GM19239 (cell line): ENCODE measurements around the gene A3GALT2.

Experiments
- DNase-seq: peaks from one replicate; pipeline ENCODE4 v3.0.0; 2011; ENCODE audit warnings: low spot score; ENCODE audit not compliant: insufficient read length
- FAIRE-seq: peaks from 2 replicates; lab custom pipeline; 2011; peaks lifted over from hg19 to GRCh38; lab: Jason Lieb, UNC

Gene A3GALT2

DNA sequence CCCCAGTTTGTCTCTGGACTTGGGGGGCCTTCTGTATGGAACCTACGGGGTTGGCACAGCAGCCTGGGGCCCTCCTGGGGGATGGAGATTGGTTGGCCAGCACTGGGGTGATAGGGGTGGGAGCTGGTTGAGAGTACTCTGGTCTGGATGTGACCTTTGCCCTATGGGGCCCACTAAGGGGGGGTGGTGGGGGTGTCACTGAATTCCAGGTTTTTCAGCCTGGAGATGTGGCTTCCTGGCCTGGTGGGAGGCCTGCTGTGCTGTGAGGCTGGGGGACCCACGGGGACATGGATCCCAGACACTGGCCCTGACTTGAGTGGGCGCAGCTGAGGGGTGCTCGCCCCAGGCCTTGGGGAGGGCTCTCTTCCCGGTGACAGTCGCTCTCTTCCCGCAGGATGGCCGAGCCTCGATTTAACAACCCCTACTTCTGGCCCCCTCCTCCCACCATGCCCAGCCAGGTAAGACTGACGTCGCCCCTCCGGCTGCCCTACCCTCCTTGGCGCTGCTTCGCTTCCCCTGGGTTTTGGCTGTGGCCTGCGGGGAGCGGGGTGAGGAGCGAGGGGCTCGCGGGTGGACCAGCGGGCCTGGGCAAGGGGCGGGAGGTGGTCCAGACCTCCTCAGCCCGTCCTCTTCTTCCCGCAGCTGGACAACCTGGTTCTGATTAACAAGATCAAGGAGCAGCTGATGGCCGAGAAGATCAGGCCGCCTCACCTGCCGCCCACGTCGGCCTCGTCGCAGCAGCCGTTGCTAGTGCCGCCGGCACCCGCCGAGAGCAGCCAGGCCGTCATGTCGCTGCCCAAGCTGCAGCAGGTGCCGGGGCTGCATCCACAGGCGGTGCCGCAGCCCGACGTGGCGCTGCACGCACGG is 45.0 kb downstream of the A3GALT2 start:
- FAIRE-seq (no peak), DNase-seq (no peak)

DNA sequence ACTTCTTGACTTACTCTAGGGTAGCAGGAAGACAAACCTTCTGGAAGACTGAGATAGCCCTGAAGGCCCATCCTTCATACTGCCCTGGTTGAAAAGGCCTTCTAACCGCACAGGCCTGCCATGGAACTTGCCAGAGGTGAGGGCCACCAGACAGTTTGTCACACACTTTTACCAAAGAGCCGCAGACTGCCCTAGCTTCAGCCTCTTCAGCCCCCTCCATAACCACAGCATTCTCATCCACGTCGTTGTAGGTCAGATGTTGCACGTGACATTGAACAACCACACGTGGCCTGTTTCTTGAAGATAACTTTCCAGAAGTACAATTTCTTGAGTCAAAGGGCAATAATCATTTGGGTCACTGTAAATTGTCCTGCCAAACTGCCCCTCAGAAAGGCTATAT is 45.7 kb downstream of the A3GALT2 start:
- no peak for FAIRE-seq
- no peak for DNase-seq

DNA sequence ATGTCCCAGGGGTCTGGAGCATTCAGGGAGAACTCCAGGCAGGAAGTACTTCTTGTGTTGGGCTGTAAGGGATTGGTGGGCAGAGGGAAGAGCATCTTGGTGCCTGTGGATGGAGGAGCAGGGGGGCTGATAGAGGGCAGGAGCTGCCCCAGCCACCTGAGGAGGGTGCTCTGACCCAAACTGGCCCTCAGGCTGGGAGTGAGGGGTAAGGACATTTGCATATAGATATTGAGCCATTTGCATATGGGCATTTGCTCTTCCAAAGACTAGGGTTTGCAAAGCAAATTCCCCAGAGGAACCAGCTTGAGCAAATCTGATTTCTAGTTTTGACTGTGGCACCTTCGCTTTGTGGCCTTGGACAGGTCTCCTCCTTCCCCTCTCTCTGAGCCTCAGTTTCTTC is 46.5 kb downstream of the A3GALT2 start:
- no peak for FAIRE-seq
- no peak for DNase-seq

DNA sequence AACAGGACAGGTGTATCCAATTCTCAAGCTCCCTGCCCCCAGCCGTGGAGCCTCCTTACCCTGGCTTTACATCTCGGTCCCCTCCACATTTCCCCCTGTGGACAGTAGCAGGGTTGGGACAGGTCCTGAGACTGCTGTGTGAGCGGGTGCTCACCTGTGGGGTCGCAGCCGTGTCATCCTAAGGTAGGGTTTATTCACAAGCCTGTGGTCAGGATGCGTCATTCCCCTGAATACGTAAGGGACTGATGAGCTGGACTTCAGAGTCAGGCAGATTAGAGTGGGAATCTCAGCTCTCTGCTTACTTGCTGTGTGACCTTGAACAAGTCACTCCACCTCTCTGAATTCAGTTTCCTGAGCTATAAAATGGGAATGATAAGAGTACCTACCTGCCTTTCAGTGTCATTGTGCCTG is 46.9 kb downstream of the A3GALT2 start:
- DNase-seq (no peak), FAIRE-seq (no peak)

DNA sequence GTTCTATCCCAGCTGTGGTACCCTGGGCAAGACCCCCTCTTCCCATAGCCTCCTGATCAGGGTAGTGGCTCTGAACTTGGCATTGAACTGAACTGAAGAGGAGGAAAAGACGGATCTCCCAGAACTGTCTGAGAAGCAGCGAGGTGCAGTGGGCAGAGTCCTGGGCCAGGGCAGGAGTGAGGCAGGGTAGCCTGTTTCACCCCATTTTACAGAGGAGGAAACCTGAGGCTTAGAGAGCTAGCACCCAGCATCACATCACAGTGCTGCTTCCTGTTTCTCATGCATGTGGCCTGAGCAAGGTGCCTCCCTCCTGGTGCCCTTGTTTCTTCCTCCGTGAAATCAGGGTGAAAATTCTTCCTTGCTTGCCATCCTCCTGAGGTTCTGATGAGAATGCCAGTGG is 47.5 kb downstream of the A3GALT2 start:
- FAIRE-seq (no peak), DNase-seq (no peak)

DNA sequence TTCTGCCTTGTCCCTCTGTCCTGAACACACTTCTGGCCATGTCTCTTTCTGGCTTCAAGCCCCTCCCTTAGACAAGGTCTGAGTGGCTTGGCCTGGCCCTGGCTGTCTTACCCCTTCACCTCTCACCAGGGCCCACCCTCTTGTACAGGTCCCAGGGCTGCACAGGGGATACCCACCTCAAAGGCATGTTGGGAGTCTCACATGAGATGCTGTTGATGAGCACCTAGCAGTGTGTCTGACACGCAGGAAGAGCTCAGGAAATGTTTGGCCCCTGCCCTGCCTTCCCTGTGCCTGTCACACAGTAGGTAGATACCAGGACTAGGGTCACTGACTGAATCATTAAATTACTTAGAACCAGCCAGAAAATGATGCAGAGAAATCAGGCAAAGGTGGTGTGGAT is 48.0 kb downstream of the A3GALT2 start:
- FAIRE-seq (no peak), DNase-seq (no peak)

DNA sequence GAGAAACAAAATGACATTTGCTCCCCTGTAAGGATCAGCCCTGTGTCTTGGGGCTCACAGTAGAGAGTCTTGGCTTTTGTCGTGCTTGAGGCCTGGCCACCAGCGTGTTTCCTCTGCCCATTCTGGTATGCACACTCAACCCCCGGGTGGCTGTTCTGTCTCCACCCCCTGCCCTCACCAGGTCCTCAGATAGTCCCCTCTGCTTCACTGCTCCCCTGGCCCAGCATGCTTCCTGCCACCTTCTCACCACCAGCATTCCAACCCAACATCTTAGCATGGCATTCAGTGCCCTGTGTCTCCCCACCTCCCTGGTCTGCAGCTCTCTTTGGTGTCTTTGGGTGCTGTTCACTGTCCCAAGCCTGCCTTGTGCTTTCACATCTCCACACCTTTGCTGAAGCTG is 48.4 kb downstream of the A3GALT2 start:
- no peak for FAIRE-seq

DNA sequence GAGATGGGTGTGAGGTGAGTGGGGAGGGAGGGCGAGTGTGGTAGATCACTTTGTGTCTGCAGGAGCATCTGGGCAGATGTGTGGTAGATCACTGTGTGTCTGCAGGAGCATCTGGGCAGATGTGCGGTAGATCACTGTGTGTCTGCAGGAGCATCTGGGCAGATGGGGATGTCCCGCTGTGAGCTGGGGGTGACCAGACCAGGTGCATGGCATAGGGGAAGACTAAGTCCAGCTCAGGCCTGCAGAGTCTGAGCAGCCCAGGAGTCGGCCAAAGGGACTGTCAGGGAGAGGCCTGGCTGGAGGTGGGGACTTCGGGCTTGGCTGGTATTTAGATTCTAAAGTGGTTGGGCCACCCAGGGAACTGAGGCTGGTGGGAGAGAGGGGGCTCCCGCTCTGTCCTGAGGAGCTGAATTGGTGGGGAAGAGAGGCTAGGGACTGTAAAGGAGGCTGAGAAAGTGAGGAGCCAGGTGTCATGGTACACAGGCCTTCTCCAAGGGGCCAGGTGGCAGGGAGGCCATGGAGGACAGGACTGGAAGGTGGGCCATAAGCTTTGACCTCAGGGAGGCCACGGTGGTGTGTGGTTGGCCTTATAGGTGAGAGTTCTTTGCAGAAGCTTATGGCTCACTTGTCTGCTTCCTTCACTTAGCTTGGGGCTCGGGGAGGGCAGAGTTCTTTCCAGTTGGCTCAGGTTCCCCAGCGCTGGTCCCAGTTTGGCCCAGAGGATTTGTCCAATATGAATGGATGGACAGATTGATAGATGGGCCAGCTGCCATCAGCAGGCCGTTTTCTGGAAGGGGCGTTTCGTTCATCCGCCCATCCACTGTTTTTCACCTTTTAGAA is 49.0 kb downstream of the A3GALT2 start:
- FAIRE-seq (no peak), DNase-seq (no peak)

More for the DNA sequence above, 48.4 kb downstream of the A3GALT2 start:
- DNase-seq: no peak

DNA sequence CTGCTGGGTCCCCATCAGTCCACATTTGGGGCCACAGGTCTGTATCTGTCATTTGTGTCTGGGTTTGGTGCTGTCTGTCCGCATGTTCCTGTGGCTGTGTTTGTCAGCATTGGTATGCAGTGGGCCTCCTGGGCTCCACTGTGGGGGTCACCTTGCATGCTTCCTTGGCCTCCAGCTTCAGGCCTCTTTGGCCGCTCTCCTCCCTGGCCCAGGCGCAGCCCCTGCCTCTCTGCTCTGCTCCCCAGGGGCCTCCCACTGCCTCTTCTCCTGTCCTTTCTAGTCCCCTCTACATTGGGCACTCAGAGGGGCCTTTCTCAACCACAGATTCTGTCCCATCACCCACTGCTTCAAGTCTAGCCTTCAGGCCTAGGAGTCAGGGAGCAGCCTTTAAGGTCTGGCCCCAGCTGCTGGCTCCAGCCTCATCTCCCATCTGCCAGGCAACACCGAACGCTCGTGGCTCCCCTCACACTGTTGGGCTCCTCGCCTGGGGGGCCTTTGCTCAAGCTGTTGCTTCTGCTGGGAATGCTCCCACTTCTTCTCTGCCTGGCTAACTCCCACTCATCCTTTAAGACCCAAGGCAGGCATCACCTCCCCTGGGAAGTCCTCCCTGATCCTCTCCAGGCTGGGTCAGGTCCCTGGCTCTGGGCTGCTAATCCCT is 50.0 kb downstream of the A3GALT2 start:
- DNase-seq (no peak), FAIRE-seq (no peak)

DNA sequence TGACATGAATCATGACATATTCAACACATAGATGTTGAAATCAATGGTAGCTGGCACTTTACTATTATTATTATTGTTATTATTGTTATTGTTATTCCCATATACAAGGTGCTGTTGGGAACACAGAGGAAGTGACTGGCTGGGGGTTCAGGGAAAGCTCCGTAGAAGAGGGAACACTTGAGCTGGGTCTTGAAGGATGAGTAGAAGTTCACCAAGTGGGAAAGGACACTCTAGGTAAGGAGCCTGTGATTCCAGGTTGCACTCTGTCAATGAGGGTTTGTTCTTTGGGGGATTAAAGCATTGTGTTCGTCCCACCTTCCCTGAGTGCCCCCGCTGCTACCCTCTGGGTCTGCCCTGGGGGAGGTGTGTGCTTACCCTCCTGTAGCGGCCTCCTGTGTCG is 50.5 kb downstream of the A3GALT2 start:
- FAIRE-seq (no peak), DNase-seq (no peak)

DNA sequence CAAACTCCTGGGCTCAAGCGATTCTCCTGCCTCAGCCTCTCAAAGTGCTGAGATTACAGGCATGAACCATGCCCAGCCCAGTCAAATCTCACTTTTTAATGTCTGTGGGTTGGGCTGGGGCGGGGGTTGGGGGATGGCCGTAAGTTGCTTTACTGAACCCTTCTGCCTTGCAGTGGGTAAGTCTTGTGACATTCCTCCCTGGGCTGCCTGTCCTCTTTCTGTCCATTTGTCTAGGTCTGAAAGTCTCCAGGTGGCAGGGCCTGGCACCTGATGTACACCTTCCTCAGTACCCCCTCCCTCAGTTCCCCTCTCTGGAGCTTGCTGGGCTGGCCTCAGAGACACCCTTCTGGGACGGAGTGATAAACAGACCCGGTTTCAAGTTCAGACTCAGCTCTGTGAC is 51.3 kb downstream of the A3GALT2 start:
- no peak for DNase-seq
- FAIRE-seq: no peak

DNA sequence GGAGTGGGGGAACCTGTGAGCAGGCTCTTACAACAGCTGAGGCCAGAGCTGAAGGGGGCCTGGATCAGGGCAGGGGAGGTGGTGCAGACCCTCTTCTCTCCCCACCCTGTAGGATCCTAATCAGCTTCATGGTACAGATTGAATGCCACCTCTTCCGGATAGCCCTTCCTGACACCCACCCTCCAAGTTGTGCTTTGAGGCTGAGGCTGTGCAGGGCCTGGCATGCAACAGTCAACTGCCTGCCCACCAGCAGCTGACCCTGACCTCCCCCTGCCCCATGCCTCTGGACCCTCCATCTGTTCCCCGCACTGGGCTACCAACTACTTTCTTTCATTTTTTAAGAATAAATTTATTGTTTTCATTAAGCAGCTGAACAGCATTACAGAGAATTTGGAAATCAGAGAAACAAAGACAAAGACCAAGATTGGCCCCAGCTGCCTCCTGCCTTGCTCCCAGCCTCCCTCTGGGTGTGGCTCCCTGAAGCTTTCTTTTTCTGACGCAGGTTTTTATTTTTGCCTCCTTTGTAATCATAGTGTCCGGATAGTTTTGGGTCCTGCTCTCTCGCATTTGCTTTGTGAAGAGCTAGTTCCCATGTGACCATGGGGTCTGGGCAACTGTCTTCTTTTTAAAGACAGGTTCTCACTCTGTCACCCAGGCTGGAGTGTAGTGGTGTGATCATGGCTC is 51.8 kb downstream of the A3GALT2 start:
- no peak for DNase-seq

DNA sequence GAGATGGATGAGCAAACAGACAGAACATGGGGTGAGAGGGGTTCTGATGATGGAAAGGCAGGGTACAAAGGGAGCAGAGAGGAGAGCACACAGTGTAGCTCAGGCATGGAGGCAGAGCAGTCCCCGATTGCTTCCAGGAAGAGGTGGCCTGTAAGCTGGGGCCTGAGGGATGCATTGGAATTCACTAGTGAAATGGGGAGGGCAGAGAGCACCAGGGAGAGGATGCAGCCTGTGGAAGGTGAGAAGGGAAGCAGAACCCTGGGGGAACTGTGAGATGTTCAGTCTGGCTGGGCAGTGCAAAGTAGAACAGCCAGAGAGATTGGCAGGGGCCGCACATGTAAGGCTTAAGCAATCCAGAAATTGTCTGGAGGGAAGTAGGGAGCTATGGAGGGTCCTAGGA is 52.4 kb downstream of the A3GALT2 start:
- DNase-seq: no peak
- FAIRE-seq: no peak

More for the DNA sequence above, 51.8 kb downstream of the A3GALT2 start:
- FAIRE-seq: no peak

DNA sequence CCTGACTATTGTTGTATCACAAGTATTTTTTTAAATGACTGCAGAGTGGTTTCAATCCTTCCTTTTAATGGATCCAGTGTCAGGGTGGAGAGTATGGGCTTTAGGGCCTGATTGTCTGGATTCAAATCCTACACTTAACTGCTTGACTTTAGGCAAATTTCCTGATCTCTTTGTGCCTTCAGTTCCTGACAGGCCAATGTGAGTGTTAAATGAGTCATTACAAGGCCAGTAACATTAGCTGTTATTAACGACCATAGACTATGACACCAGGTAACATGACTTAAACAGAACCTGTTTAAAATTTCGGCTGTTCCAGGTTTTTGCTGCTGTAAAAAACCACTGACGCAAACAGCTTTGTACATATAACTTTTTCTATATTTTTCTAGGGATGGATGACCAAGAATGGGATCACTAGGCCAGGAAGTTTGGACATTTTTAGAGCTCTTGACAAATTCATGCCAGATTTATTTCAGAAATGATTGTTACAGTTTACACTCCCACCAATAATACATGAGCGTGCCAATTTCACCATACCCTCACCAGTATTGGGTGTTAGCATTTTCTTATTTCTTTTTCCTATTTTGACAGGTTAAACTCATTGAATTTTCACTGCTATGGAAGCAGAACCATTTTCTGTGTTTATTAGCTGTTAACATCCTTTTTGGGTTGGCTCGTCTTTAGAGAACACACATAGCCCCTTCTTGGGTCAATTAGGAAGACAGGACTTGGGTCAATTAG is 53.3 kb downstream of the A3GALT2 start:
- DNase-seq (no peak), FAIRE-seq (no peak)

DNA sequence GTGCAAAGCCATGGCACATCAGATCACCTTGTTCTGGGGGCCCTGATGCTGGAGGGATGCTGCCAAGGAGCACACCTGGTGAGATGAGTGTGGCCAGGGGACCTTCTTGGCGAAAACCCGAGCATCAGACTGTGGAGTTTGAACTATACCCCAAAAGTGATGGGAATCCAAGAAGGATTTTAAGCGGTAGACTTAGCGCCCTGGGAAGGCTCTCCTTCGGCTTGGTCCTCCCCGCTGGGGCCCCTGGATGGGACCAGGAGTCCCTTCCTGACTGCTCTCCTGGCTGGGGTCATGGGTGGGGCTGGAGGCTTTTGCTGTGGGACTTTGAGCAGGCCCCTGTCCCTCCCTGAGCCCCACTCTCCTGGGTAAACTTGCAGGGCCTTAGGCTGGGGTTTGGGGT is 54.1 kb downstream of the A3GALT2 start:
- DNase-seq: no peak
- no peak for FAIRE-seq

DNA sequence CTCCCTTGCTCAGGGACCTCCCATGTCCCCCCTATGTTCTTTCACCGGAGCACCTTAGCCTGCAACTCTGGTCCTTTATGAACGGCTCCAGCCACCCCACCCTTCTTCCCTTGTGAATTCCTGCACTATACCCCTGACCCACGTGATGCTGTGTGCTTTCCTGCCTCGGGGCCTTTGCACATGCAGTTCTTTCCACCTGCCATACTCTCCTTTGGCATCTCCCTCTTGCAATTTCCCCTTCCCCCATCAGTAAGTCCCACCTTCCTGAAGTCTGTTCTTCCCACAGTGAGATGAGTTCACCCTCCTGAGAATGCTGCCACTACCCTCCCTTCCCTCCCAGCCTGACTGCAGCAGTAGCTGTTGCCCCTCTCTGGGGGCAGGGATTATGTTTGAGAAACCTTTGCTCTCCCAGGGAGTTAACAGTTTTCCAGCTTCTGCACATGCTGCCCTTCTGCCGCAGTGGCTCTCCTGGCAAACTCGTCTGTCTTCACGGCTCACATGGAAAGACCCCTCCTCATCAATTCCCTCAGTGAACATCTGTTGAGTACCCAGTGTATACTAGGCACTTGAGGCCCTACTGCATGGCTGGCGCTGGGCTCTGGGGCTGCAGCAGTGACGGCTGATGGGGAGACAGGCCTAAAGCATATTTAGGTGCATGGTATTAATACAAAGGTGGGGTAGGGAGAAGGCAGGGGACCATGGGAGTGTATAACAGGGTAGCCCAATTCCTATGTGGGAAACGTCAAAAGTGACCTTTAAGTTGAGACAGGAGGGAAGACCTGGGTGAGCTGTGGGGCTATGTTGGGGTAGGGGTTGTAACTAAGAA is 54.9 kb downstream of the A3GALT2 start:
- no peak for DNase-seq
- no peak for FAIRE-seq

DNA sequence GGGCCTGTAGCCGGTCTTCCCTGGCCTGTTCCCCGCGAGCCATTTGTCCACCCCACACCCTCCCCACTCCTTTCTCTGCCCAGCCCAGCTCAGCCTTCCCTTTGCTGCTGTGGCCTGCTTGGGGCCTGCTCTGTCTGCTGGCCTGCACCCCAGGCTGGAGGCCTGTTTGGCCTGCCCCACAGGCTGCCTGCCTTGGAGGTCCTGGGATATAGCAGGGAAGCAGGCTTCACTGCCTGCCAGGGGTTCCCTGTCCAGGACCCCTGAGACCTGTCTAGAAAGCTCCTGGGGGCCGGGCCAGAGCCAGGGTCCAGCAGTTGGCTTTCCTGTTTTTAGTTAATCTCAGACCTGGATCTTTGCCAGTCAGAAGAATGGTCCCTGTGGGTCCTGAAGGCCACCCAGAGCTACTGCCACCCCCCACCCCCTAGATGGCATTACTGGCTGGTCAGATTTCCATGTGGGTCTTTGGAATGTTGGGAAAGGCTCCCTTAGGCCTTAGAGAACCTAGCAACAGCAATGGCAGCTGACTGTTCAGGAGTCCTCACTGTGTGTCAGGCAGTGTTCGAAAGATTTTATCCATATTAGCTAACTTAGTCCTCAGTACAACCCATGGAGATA is 56.9 kb downstream of the A3GALT2 start:
- DNase-seq: no peak
- FAIRE-seq: no peak

DNA sequence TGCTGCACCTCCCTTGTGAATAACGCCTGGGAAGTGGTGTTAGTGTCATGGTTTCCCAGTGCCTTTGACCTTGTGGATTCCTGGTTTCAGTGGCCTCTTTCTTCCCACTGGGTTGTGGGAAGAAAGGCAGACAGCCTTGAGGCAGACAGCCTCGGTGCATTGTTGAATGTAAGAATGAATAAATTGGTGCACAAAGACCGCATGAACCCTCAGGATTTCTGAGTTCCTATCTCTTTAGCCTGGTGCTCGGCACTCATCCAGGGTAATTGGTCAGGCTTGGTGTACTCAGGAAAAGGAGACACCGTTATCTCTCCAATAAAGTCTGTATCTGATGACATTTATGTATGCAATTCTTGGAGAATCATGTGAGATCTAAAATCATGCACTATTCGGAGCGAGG is 59.6 kb downstream of the A3GALT2 start:
- FAIRE-seq (no peak), DNase-seq (no peak)
